Measurements from ENCODE around the gene INPP1.
A peak's percentile ranks its signal among the peaks of the same experiment; 100 is the strongest.

Gene INPP1

DNA sequence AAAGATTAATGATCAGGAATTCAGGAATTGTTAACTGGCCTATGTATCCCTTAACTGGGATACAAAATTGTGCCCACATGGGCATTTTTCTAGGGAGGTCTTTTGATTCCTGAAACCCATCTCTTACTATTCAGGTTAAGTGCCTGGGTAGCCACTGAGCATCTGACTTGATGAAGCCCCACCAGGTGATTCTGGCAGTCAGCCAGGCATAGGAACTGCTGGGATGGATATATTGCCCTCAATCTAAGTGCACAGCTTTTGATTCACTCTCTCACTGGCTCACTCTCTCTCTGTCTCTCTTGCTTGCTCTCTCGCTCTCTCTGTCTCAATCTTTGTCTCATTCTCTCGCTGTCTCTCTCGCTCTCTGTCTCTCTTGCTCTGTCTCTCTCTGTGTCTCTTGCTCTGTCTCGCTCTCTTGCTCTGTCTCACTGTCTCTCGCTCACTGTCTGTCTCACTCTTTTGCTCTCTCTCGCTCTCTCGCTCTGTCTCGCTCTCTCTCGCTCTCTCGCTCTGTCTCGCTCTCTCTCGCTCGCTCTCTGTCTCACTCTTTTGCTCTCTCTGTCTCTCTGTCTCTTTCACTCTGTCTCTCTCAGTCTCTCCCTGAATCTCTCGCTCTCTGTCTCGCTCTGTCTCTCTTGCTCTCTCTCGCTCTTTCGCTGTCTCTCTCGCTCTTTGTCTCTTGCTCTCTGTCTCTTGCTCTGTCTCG lies 22.3 kb downstream of the INPP1 start:
- no peak for DNase-seq

DNA sequence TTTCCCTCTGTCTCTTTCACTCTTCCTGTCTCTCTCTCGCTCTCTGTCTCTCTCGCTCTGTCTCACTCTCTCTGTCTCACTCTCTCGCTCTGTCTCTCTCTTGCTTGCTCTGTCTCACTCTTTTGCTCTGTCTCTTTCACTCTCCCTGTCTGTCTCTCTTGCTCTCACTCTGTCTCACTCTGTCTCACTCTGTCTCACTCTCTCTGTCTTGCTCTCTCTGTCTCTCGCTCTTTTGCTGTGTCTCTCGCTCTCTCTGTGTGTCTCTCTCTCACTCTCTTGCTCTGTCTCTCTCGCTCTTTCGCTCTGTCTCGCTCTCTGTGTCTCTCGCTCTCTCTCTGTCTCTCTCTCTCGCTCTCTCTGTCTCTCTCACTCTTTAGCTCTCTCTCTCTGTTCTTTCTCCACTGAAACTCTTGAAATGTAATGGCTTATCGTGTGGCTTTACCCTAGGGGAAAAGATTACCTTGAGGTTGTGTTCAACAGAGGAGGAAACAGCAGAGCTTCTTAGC lies 22.9 kb downstream of the INPP1 start:
- DNase-seq = no peak

DNA sequence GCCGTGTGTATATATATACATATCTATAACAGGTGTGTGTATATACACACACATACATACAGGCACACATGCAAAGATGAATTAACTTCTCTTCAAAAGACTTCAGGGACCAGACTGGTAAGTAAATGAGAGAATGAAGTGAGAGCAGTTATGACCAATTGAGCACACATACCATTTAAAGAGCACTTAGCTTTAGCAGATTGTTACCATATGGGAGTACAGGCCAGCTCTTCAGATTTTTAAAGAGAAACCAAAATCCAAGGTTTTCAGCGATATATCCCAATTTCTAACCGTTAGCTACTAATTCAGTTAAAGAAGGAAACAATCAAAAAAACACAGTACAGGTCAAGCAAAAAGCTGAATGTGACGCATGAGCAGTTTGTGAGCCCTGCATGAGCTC lies 23.7 kb downstream of the INPP1 start:
- DNase-seq = no peak

DNA sequence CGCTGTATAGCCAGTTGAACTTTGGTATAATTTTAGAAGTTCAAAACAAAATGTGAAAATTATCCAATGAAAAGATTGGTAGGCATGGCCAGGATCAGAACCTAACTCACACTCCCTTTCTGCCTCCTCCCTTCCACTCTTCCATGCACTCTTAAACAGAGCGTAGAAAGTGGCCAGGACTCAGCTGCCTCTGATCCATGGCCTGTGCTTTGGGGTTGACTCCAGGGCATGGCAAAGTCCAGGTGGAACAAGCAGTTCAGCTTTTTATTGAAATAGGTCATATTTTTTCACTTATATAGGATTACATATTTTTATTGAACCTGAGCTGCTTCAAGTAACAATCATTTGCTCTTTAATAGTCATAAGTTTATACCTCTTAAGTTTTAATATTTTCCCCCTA lies 26.2 kb downstream of the INPP1 start:
- no peak for DNase-seq

DNA sequence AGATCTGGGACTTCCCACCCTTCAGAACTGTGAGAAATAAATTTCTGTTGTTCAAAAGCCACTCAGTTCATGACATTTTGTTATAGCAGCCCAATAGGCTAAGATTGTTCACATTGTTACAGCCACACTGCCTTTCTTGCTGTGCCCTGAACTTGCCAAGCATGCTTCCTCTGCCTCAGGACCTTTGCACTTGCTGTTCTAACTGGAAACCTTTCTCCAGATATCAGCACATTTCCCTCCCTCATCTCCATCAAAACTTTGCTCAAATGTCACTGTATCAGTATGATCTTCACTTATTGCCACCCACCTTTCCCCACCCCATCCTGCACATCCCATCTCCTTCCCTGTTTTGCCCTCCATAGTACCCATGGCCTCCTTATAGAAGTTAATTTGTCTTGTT lies 32.7 kb downstream of the INPP1 start:
- DNase-seq = no peak

DNA sequence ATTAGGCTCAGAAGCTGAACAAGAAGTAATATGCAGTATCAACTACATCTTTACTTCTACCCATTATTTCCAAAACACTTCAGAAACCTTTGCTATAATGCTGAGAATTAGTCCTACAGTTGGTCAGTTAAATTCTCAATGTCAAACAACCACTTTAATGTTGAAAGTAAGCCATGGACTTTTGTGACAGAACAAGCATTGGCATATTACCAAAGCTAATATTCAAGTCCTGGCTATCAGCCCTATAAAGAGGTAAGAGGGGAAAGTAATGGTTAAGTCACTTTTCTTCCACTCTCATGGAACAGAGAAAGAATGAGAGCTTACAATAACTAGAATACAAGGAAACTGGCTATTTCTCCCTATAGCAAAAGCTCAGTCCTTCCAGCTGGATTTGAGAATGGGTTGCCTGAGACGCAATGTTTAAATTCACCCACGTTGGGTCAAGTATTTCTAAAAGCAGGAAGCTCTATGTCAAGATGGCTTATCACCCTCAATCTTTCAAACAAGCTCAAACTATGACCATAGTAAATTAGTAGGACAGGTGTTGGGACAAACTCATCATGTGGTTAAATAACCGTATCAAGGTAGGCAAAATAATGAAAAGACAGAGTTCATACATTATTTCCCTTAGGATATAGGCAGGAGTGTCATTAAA lies 33.3 kb downstream of the INPP1 start:
- no peak for DNase-seq

DNA sequence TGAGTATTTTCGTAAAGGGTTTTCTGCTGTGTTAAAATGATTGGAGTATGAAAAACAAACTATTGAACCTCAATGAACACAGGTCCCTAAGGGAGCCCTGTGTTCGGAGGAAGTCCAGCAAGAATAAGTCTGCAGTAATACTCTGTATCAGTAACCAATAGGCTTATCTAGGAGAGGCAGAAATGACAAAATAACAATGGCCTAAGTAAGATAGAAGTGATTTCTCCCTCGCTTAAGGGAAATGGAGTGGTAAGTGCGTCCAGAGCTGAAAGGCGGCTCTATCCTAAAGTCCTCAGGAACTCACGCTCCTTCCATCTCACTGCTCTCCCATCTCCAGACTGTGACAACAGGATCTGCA lies 35.5 kb downstream of the INPP1 start:
- no peak for DNase-seq

DNA sequence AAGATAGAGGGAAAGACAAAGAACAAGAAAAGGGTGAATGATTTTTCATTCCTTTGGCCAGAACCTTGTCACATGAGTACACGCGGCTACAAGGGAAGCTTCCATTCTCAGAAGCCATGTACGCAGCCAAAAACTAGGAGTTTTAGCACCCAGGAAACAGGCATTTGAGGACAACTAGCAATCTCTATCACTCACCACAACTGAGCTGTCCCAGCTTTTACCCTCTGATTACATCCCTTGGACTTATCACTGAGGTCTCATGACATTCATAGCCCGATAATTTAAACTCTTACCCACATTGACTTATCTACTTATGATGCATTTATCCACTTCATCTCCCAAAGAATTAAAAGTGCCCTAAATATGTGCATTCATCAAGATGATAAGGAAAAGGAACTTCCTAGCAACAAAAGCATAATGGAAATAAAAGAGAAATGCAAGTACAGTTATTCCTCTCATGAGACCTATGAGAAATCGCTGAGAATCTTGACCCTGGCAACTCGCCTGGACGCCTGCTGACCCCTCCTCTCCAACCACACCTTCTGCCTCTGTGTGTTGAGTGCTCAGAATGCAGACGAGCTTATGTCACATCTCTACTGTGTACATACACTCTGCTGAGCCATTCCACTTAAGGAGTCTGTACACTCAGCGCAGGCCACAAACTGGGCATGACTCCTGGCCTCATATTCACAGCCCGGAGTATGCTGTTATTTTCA lies 36.0 kb downstream of the INPP1 start:
- DNase-seq = no peak

DNA sequence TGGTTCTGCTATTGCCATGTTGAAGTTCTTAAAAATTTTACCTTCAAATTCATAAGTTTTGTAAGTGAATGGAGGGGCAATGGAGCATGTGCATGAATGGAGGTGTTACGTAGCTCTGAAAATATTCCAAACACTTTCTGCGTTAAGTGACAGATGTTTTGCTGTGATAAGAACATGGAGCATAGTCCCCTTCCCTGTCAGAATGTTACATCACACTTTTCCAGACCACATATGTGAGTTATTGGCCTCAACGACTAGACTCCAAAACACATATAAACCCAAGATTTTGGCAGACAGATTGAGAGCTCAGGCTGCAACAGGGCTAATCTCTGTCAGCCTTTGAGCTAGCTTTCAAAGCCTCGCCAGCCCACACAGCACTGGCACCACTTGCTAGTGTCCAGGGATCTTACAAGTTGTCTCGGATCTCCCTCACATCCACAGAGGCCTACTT lies 37.6 kb downstream of the INPP1 start:
- no peak for DNase-seq

DNA sequence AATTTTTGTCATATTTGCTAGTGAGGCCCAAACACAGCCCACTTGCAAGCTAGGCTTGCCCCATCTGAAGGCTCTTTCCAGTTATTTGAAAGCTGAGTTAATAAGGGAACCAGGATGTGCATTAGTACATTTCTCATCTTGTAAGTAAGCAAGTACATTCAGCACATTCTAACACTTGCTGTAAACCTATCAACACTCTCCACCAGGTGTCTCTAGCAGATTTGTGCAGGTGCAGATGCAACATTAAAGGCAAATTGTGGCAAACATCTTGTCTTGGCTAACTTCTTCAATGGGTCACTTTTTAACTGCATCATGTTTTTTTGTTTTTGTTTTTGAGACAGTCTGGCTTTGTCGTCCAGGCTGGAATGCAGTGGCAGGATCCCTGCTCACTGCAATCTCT lies 39.5 kb downstream of the INPP1 start:
- DNase-seq = peak; percentile 27

DNA sequence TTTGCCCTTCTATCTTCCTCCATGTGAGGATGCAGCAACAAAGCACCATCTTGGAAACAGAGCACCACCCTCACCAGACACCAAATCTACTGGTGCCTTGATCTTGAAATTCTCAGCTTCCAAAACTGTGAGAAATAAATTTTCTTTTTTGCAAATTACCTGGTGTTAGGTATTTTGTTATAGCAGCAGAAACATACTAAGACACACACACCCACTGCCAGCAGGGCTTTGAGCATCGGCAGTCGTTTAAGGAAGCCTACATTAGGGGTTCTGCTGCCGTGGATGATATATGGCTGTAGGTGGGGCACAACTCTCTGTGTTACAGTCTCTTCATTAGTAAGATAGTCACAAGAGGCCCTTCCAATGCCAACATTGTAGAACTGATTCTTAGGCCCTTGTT lies 44.0 kb downstream of the INPP1 start:
- no peak for DNase-seq

DNA sequence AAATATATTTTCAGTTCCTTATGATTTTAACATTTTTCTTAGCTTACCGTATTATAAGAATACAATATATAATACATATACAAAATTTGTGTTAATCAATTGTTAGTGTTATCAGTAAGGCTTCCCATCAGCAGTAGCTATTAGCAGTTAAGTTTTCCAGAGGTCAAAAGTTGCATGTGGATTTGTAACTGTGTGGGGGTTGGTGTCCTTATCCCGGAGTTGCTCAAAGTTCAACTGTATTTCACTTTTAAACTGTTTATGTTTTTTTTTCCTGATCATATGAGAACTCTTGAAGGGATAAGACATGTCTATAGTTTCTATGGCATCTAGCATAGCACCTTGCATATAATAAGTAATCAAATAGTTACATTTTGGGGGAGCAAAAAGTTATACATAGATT lies 52.9 kb downstream of the INPP1 start:
- no peak for DNase-seq

DNA sequence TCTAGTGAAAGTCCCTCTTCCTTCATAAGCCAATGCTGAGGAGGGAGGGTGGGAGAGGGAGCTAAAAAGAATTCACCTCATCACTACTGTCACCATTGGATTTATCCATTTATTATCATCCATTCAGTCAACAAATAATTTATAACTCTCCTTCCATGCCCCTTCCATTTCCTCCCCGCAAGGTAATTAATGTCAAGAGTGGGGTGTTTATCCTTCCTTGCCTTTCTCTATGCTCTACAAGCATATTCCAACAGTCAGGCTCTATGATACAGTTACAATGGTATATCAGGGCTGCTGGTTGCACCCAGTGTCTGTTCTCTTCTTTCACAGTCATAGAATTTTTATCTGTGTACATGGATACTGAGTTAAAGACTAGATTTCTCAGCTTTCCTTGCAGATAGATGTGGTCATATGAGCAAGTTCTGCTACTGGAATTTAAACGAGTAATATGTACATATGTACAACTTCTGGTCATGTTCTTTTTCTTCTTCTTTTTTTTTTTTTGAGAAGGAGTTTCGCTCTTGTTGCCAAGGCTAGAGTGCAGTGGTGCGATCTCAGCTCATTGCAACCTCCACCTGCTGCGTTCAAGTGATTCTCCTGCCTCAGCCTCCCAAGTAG lies 59.7 kb downstream of the INPP1 start:
- DNase-seq = no peak

DNA sequence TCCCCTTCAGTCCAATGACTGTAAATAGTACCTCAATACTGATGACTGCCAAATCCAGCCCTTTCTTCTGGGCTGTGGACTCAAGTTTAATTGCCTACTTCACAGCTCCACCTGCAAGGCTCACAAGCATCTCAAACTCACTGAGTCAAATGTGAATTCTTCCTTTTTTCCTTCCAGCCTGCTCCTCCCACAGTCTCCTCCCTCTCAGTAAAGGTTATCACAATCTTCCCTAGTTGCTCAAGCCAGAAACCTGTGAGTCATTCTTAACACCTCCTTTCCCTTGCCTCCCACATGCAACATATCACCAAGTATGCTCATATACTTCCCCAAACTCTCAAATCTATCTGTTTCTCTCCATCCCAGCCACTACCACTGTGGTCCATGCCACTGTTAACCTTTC lies 61.1 kb downstream of the INPP1 start:
- no peak for DNase-seq

DNA sequence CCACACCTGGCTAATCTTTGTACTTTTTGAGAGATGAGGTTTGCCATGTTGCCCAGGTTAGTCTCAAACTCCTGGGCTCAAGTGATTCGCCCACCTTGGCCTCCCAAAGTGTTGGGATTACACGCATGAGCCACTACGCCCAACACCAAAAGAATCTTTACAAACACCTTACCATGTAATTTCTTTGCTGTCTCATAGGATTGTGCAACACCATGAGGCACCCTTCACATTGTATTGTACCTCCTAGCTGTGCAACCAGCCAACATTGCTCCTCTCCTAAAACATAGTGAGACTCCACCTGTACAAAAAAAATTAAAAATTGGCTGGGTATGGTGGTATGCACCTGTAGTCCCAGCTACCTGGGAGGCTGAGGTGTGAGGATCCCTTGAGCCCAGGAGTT lies 61.7 kb downstream of the INPP1 start:
- DNase-seq = no peak

DNA sequence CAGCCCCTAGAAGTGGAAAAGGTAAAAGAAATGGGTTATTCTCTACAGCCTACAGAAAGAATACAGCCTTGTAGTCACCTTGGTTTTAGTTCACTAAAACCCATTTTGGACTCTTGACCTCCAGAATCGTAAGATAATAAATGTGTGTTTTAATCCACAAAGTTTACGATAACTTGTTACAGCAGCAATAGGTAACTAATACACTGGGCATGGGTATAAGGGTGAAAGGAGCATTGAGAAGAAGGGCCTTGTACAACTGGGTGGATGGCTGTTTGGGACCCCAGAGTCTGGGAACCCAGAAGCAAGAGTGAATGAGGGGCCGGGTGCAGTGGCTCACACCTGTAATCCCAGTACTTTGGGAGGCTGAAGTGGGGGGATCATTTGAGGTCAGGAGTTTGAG lies 62.6 kb downstream of the INPP1 start:
- DNase-seq = no peak

DNA sequence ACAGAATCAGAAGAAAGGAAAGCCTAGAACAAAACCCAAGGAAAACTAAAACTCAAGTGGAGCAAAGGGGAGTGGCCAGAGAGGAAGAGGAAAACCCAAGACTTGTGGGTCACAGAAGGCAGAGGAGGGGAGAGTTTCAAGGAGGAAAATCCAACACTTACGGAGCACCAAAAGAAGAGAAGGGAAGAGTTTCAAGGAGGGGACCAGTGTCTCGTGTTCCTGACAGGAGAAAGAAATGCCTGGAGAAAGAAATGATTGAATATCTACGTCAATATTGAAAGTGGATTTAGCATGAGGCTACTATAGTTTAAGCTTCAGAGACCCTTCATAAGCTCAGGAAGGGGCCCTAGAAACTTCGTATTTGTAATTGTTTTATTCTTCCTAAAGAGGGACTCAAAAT lies 63.4 kb downstream of the INPP1 start:
- no peak for DNase-seq

DNA sequence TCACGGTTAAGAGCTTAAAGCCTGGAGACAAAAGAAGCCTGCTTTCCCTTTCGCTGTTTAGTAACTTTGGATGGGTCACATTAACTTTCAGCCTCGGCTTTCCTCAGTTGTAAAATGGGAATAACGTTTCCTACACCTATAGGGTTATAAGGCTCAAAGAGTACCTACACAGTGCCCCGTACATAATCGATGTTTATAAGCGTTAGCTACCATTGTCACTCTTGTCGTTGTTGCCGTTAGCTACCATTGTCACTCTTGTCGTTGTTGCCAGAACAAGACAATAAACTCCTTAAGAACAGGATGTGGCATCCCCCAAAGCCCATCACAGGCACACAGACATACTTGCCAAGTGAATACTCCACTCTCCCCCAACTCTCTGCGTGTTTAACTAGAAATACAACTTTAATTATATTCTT lies 63.9 kb downstream of the INPP1 start:
- no peak for DNase-seq

DNA sequence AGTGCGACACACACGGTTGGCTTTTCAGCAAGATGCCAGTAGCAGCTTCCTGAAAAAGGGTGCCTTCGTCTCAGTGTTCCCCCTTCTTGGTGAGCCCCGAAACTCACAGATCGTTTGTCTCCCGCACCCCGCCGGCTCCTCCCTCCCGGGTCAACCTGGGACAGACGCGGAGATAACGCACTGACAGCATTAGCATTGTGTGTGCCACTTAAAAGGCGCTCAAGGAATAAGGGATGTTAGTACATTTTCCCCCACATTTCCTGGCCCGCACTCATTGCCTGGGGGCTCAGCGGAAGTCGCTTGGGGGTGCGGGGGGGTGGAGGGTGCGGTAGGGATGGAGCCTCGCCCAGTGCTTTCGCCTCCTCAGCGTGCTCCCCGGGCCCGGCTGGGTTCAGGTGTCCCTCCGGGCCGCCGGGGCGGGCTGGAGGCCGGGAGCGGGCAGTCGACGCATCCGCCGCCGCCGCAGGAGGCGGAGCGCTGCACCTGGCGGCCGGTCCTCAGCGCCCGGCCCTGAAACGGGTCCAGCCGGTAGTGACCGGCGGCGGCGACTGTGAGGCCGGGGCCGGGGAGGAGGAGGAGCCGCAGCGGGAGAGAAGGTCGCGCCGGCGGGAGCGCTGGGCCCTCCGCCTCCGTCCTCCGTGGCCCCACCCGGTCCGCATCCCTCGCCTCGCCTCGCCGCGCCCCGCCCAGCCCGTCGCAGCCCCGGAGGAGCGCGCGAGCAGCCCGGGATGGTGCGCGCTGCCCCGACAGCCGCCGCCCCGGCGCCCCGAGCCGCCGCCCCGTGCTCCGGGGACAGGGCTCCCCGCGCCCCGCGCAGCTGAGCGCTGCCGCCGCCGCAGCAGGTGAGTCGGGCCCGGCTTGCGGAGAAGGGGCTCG lies 64.5 kb downstream of the INPP1 start, which contains the start of gene MFSD6:
MFSD6 (plus strand) TSS at position 694 of the 876 bp plus-strand sequence. CDS start 27,675 bp downstream, outside the sequence.
- peak; percentile 62 for DNase-seq

DNA sequence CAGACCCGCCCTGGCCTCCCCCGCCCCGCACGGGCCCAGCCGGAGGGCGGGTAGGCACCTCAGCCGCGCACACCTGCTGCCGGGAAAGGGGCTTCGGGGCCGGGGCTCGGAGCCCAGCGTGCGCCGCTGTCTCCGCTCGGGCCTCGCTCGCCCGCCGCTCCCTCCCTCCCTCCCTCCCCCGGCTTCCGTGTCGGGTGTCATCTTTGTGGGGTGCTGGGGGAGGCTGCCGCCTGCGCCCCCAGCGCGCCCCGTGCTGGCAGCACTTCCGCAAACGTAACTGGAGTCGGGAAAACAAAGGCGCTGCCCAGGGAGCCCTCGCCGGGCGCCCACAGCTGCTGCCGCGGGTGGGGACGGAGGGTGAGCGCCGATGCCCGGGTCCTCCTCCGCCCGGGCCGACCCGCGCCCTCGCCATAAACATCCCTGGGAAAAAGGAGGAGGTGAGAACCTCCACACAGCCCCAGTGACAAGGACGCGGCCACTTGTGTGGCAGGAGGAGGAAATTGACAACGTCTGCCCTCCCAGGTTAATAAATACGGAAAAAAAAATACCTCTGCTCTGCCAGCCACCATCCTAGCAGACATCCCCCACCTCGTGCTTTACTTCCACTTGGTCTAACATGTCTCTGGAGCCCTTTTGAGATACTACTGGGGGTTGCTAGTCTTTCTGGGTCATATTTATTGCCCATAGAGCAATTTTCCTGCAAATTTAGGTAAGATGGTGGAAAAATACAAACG lies 65.3 kb downstream of the INPP1 start:
- DNase-seq = peak; percentile 73

DNA sequence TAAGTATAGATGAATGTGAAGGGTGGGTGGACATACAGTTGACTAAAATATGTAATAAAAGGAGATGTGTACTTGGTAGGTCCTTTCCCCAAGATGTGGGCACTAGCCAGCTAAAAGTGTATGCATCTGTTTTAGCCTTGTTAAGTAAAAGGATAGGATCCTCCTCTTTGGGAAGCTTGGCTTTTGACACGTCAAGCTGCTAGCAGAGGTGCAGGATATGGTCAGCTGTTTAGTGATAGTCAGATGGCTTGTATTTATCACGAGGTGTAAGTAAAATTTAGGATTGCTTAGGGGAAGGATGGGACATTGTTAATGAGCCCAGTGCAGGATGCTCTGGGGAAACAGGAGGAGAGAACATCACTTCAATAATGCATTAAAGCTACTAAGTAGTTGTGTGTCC lies 66.2 kb downstream of the INPP1 start:
- DNase-seq = no peak

DNA sequence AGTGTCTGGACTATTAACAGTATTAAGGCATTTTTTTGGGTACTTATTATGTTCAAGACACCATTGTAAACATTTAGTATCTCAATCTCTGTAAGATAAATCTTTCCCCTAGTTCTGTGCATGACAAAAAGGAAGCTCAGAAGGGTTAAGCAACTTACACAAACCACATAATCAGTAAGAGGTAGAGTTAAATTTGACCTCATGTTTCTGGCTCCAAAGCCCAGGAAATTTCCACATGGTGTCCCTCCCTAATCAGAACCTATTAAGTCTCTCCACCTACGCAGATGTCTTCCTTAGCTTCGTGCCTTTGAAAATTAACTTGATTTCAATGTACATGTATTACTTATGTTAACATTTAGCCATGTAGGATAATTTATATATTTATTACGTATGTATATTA lies 66.8 kb downstream of the INPP1 start:
- DNase-seq = no peak

Measured in activated gamma-delta T cell treated with Interleukin-2 at 50 U/mL for 16 hours (primary cell).